GM19240 (cell line): ENCODE data around the gene PDE4D.
"Not testable (repeated sequence)": the region's sequence is repeated elsewhere in the genome, so short reads cannot be mapped to it uniquely, and the experiment has no call there.

ENCODE experiments used
- DNase-seq: peaks from one replicate; pipeline ENCODE4 v3.0.0; 2011; ENCODE audit warnings: low spot score; ENCODE audit not compliant: insufficient read length

Gene PDE4D

GRCh38 chr5:59486508-59486907 lies 407.0 kb downstream of the PDE4D start:
- DNase-seq, result no peak

- no peak for DNase-seq
Measured at GRCh38 chr5:59485629-59486439, 407.7 kb downstream of the PDE4D start.

DNA sequence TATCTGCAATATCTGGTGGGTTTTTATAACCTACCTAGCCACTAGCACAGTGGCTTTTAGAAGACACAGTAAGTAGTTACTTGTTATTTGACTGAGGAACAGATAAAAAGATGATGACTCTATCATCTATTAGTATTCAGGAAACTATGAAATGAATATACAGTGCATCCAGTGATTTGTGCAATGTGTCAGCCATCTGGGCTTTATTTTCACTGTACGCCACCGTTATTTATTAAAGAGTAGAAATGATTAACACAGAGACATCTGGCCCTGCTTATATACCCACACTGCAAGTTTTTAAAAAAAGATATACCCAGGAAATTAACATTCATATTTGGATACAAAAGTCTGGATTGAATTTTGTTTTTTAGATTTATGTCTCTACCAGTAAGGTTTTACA lies 408.4 kb downstream of the PDE4D start:
- no peak for DNase-seq

DNA sequence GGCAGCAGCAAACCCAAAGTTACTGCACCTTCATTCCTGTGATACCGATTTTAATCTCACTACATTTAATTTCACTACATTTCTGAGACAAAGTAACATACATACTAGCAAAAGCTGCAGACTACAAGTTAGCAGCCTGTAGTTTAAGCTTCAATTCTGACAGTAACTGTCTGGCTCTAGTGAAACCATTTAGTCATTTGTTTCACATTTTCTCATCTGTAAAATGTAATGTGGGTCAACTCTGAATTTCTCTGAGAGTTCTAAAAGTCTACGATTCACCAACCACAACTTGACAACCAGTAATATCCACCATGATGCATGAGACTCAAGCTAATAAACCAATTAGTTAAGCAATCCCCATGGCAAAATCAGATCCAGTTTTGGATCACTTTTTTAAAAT lies 408.9 kb downstream of the PDE4D start:
- DNase-seq, result no peak

DNA sequence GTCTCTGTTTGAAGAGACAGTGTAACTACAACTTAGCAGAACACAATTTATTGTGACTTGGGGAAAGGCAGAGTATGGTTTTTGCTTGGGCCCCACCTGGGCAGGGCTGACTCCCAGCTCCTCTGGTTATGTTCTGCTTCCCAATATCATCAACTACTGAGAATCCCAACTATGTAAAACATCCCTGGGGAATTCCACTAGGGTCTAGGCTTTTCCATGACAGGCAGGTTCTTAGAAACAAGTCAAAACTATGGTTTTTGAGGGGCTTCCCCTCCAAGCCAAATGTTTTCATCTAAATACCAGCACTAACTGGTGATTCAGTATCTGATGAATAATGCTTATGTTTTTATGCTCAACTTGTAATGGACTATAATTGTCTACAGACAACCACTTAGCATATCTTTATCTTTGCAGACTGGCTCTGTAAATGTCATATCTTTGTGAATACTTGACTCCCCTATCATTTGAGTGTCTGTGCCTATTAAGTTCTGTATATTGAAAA lies 409.5 kb downstream of the PDE4D start:
- no peak for DNase-seq

DNA sequence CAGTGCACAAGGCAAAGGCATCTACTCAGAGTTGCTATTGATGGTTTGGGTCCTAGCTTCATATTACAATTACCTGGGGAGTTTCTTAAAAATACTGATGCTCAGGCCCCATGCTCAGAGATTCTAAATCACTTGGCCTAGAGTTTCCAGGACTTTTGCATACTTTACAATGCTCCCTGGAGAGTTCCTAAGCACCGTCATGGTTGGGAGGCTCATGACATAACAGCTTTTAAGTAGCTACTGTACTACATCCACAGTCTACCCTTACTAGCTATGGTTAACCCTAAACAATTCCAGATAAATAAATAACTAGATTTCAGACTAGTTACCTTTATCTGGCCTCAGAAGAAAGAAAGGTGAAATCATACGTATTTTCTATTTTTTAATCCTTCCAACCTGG lies 414.4 kb downstream of the PDE4D start:
- no peak for DNase-seq

GRCh38 chr5:59474324-59474723 lies 419.2 kb downstream of the PDE4D start:
- DNase-seq, result no peak

GRCh38 chr5:59473611-59474010 lies 419.9 kb downstream of the PDE4D start:
- no peak for DNase-seq

DNA sequence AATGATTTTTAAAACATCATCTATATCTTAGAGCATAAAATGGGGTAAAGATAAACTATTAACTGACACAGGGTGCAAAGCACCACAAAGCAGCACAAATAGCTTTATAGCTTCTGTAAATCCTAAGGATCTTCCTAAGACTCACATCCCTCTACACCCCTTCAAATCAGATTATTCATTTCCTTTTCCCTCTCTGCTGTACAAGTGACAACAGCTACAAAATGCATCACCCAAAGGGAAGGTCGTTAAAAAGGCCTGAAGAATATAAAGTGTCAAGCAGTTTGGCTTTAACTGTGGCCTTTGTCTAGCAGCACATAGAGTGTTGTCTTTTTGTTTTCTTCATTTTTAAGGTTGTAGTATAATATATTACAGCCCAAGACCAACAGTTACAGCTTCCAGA lies 422.1 kb downstream of the PDE4D start:
- no peak for DNase-seq

DNA sequence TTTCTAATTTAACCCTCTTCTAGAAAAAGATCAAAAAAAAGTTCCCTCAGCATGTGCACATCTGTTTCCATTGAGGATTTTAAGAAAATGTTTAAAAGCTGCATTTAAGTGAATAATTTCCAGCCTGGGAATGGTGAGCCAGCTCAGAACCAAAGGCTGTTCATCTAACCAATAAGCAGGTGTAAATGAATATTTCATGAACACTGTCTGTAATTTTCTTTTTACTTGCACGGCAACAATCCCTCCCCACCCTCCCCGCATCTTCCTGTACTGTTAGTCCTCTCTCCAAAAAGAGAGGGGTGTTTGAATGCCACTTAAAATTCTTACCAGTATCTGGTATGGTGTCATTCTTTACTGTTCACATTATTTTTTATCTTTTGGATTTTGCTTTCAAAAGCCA lies 425.6 kb downstream of the PDE4D start:
- no peak for DNase-seq

DNA sequence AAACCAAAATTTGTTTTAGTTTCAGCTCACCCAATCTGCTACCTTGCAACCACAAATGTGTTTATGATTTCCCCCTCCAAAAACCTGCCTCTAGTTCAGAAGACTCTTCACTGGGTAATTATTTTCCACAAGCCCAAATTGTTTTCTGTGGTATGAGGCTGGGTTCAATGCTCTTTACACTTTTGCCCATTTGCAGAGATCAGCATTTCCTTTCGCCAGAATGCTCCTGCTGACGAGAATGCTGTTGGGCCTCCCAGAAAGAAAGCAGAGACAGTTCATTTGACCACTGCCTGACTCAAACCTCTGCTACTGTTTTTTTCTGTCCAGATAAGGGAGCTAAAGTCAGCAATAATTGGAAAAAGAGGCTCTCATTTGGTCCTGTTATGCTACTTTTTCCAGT lies 427.3 kb downstream of the PDE4D start:
- DNase-seq, result no peak

GRCh38 chr5:59464969-59465368 lies 428.6 kb downstream of the PDE4D start:
- DNase-seq, result no peak

DNA sequence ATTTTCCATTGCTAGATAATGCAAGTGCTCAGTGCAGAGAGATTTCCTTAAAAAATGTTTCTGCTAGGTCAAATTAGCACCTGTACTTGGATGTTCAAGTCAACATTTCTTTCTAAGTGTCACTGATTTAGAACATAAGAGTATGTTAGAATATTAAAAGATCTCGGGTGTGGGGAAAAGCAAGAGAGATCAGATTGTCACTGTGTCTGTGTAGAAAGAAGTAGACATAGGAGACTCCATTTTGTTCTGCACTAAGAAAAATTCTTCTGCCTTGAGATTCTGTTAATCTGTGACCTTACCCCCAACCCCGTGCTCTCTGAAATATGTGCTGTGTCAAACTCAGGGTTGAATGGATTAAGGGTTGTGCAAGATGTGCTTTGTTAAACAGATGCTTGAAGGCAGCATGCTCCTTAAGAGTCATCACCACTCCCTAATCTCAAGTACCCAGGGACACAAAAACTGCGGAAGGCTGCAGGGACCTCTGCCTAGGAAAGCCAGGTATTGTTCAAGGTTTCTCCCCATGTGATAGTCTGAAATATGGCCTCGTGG lies 429.8 kb downstream of the PDE4D start:
- DNase-seq, result not testable (repeated sequence)

DNA sequence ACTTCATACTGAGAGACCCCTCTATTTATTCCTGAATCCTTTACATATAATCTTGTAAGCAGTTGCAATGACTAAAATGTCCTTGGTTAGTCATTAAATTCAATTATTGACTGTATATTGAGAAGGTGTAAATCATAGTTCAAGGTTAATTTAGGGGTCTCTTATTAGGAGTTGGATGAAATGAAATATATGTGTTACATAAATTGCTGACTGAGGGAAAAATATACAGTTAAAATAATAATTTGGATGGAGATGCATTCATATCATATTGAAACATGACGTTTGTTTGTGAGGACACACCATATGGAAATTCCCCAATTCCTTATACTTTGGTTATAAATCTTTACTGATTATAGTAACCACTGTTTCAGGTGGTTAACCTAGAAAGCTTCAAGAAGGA lies 430.6 kb downstream of the PDE4D start:
- DNase-seq, result no peak

DNA sequence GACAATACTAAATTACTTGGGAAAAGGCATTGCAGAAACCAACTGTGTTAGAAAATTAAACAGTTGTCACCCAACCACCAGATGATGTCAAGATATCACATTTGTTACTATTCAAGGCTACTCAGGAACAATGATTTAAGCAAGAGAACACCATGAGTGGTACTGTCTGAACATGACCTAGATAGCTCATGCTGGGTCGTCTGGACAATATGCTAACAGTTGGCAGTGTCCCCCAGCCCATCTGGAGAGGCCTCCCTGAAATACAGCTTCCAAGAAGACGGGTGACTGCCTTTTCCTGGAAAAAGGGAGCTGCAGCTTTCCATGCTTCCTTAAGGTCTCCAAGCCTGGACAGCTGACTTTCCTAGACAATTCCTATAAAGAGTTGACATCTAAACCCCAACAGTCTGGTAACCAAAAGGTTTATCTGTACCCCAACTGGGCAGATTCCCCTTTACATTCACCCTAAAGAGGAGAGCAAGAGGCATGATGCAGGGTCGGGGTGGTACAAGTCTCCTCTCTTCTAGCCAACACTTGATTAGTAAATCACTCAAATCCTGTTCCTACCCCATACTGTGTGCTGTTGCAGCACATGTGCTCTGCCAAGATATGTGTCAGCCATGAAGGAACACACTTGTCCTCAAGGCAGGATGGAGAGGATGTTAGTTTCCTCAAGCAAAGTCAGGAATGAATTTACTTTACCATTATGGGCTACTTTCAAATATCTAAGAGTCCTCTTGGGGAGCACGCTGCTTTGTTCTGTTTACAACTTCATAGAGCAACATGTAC lies 433.0 kb downstream of the PDE4D start:
- DNase-seq, result no peak

- no peak for DNase-seq
Measured at GRCh38 chr5:59458966-59459729, 434.4 kb downstream of the PDE4D start.

DNA sequence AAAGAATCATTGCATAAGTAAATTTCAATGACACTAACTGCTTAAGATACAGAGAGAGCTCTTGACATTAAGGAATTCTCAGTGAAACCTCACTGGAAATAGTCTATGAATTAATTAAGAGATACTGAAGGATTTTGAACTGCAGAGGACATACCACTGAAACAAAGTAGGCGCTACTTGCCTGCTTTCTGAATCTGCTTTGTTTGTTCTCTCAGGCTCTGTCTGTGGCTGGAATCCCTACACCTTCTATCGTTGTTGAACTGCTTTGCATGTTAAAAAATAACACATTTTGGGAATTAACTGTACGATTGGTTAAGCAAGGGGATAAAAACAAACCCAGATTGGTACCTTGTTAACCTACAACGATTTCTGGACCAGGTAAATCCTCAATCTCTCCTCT lies 435.2 kb downstream of the PDE4D start:
- DNase-seq, result no peak

DNA sequence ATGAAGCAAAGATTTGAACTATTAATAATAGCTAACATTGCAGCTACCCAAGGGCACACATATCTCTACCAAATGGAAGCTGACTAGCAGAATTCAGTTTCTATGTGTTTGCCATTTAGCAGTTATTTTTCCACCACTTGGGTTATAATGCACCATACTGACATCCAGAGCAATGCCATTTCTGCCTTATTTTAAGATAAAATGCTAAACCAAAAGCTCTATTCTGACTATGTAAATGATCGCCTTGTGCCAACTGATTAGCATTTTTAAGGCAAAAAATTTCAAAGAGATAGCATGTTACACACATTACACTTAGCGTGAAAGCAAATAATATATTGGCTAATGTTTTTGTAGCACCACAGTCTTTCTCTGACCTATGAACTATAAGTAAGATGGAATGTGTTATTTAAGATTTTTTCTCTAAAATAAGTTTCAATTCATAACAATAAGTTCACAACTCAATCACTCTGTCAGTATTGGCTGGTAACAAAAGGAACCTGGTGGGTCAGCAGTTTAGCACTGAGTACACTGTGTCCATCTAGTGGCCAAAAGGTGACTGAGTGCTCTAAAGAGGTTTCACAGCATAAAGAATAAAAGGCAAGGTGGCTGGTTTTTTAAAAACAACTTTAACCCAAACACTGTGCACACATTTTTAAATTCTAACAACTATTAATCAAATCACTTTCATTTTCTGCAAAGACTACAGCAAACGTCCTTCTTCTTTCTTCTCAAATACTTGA lies 443.5 kb downstream of the PDE4D start:
- no peak for DNase-seq

GRCh38 chr5:59446356-59446755 lies 447.2 kb downstream of the PDE4D start:
- no peak for DNase-seq

GRCh38 chr5:59445741-59446140 lies 447.8 kb downstream of the PDE4D start:
- no peak for DNase-seq

- DNase-seq, result no peak
Measured at GRCh38 chr5:59439303-59439702, 454.2 kb downstream of the PDE4D start.
